Hepatocyte (in vitro differentiated cells): ENCODE measurements around the gene ATP6V0E1.

Experiments
- EZH2 ChIP-seq: fragments of 200-600 bp; sonication (generic); IDR thresholded peaks from 2 replicates; pipeline ENCODE4 v1.6.1; 2016; ENCODE audit warnings: antibody characterized with exemption, mild to moderate bottlenecking, borderline replicate concordance
- EZH2phosphoT487 ChIP-seq: fragments of 200-600 bp; sonication (generic); IDR thresholded peaks from one replicate; pipeline ENCODE4 v1.6.1; 2018; ENCODE audit warnings: antibody characterized with exemption, mild to moderate bottlenecking, low read depth, moderate library complexity; ENCODE audit not compliant: unreplicated experiment, severe bottlenecking
- TF ChIP-seq, protein P1 (sequence below): fragments of 200-600 bp; sonication (generic); IDR thresholded peaks from 2 replicates; pipeline ENCODE4 v1.5.1; 2016; ENCODE audit warnings: antibody characterized with exemption, mild to moderate bottlenecking; ENCODE audit not compliant: poor library complexity

GRCh38 chr5:172994405-172994804 is 10.8 kb downstream of the ATP6V0E1 start:
- TF ChIP-seq, protein P1, sequence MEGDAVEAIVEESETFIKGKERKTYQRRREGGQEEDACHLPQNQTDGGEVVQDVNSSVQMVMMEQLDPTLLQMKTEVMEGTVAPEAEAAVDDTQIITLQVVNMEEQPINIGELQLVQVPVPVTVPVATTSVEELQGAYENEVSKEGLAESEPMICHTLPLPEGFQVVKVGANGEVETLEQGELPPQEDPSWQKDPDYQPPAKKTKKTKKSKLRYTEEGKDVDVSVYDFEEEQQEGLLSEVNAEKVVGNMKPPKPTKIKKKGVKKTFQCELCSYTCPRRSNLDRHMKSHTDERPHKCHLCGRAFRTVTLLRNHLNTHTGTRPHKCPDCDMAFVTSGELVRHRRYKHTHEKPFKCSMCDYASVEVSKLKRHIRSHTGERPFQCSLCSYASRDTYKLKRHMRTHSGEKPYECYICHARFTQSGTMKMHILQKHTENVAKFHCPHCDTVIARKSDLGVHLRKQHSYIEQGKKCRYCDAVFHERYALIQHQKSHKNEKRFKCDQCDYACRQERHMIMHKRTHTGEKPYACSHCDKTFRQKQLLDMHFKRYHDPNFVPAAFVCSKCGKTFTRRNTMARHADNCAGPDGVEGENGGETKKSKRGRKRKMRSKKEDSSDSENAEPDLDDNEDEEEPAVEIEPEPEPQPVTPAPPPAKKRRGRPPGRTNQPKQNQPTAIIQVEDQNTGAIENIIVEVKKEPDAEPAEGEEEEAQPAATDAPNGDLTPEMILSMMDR, result no peak
- no peak for TF ChIP-seq EZH2phosphoT487
- TF ChIP-seq EZH2, result no peak
